ENCODE results near the gene DENND1B.
"Not testable (repeated sequence)": the region's sequence is repeated elsewhere in the genome, so short reads cannot be mapped to it uniquely, and the experiment has no call there.

The DENND1B gene

DNA sequence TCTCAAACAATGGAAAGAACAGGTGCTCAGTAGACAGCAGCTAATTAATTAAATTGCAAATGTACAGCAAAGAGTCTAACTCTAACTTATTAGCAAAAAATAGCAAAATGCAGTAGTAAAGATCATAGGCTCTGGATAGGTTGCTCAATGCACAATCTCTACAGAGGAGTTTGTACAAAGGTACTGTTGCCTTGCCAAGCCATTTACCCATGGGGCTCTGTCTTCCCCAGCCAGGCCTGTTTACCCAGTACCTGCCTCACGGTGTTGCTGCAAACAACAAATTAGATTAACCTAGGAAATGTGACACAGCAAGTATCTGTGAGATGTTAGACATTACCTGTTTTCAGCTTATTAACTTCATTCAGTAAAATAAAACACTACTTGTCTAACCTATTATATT, 222.0 kb downstream of the DENND1B start:
- no peak for DNase-seq (ENCODE audit: low read depth)

DNA sequence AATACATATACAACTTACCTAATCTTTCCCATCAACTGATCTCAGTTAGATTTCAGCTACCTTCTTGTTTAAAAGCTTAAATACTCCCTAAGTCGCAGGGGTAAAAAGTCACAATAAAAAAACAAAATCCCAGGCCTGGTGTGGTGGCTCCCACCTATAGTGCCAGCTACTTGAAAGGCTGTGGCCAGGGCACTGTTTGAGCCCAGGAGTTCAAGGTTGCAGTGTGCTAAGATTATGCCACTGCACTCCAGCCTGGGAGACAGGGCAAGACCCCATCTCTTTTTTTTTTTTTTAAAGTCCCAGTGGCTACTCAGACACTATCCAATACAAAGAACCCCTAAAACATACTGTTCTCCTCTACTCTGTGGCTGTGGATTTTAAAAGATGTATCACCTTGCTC, 228.3 kb downstream of the DENND1B start:
- DNase-seq (ENCODE audit: low read depth), result no peak

DNA sequence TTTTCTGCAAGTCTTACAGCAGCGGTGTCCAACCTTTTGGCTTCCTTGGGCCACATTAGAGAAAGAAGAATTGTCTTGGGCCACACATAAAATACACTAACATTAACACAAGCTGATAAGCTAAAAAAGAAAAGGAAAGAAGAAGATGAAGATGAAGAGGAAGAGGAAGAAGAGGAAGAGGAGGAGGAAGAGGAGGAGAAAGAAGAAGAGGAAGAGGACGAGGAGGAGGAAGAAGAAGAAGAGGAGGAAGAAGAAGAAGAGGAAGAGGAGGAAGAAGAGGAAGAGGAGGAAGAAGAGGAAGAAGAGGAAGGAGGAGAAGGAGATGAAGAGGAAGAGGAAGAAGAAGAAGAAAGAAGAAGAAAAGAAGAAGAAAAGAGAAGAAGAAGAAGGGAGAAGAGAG, 230.7 kb downstream of the DENND1B start:
- no peak for DNase-seq (ENCODE audit: low read depth)

DNA sequence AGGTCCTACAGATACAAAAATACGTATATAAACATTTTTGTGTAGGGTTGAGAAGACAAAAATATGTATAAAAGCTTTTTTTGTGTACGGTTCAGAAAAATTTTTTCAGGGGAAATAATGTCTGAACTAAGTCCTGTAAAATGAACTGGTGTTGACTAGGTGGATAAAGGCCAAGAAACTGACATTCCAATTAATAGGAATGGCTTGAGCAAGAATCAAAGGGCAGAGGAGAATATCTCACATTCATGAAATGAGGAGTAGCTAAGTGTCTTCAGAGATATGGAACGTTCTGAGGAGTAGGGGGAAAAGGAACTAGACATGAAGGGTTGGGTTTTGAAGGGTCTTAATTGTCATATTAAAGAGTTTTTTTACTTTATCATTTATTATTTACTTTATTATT, 231.2 kb downstream of the DENND1B start:
- no peak for DNase-seq (ENCODE audit: low read depth)

DNA sequence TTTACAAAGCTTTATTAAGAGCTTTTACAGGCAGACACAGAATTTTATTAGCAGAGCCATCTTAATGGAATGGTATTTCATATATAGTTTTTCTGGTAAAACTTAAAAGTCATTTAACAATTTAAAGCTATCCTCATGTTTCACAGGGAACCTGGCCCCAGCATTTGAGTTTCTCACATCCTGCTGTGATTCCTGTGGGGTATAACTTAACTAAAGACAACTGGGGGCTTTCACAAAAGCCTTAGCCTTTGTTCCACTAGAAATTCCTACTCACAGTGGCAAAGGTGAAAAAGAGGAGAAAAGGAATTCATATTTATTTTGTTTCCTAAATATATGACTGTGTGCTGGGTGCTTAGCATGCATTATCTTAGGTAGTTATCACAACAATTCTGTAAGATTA, 233.9 kb downstream of the DENND1B start:
- no peak for DNase-seq (ENCODE audit: low read depth)

DNA sequence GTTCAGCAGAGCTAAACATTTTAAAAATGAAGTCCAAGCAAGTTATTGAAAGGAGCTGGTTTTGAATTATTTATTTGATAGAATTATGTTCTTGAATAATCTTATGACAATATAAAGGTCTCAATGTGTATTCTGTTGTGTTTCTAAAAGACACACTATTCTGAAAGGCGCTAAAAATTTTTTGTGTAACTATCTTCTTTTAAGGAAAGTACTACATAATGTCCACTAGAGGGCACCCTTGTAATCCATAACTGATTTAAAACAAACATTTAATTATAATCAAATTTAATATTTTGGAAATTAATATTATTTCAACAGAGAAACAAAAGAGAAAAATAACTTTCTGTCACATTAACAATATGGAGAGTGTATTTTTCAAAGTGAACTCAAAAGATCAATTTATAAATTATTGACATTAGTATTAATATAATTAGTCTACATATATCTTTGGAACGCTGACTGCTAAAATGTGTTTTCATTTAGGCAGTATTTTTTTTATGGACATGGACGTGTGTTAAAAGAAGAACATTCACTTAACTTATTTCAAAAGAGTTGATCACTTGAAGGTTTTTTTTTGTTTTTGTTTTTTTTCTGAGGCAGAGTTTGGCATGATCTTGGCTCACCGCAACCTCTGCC, 248.4 kb downstream of the DENND1B start:
- DNase-seq (ENCODE audit: low read depth), result no peak

DNA sequence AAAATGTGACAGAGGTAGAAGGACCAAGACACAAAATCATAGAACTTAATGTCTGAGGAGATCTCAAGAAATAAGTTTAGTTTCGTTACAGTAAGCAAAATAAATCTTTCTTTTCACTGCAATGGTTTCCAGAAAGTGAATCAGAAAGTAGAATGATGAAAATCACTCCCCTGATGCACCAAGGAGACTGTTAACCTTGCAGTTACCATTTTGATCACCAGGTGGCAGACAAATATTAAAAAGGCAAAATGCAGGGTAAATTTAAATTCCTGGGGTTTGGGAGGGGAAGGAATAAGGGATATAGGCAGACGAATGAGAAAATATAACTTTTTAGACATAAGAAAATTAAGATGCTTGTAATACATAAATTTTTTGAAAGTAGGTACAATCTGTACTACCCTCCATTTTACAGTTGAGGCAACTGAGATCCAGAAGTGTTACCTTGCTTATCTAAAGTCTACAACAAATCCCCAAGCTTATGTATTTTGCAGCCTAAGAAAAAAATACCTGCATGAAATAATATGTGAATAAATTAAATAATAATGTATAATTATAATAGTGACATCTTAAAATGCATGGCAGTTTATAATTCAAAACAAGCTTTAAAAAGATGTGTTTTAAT, 254.1 kb downstream of the DENND1B start:
- peak; percentile 3 for DNase-seq (ENCODE audit: low read depth)

DNA sequence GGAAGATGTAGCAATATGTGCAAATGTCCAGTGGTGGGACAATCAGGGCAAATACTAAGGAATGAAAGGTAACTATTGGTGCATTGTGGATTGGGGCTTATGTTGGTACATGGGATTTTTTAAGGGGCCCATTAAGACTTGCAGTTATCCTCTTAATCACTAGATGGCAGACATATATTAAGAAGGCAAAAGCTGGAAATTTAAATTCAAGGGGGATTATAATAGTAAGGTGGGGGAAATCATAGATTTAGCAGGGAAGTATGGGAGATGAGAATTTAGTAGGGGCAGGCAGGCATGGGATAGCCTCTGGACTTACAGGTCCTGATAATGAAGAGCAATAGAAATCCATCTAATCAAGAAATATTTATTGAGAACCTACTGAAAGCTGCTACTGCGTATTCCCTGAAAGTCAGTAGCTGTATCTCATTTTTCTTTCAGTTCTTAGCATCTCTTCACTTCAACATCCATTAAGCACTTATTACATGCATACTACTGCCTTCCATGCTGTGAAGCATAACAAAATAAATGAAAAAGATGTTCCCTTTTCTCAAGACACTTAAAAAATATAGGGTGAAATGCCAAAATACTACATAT, 255.4 kb downstream of the DENND1B start:
- no peak for DNase-seq (ENCODE audit: low read depth)

DNA sequence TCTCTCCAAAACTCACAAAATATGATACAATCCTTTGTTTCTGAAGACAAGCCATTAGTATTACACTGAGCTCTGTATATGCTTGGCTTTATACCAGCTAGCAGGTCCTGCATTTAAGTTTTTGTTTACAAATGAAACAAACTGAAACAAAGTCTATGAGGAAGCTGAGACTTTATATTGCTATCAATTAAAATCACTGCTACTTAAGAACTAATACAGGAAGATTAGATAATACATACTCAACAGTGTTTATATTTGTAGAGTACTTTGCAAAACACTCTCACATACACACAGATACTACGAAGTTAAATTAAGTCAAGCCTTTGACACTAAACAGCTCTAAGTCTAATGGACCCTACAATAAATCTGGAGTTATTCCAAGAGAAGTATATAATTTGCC, 259.9 kb downstream of the DENND1B start:
- DNase-seq (ENCODE audit: low read depth), result no peak

DNA sequence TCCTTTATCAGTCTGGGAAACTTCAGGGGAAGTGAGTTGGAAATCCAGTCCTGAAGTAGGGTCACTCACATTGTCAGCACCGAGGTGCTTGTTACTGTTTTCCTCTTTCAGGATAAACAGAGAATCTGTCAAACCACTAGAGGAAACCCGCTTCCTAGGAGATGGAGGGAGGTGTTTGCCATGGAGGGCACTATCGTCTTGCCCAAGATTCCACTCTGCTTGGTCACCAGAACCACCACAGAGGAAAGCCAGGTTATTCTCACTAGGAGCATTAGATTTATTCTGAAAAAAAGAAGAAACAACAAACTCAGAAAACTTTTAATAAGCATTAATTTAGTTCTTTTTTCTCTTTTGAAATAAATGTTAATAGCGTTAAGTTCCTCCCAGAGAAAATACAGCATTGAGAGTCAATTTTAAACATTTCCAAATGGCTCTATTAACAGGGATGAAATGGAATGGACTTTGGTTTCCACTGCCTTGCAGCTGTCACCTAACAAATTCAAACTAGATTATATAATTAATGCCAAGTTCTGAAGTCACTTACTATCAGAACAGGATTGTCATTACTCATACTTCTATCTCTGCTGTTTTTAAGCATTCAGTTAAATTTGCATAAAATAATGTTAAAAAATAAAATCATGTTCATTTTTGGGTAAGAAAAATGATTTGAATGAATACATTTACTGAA, 264.4 kb downstream of the DENND1B start:
- DNase-seq (ENCODE audit: low read depth), result no peak

DNA sequence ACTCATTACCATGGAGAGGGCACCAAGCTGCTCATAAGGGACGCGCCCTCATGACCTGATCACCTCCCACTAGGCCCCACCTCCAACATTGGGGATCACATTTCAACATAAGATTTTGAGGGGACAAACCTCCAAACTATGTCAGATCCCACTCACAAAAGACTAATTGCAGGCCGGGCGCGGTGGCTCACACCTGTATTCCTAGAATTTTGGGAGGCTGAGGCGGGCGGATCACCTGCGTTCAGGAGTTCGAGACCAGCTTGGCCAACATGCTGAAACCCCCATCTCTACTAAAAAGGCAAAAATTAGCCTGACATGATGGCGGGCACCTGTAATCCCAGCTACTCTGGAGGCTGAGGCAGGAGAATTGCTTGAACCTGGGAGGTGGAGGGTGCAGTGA, 278.6 kb downstream of the DENND1B start:
- no peak for DNase-seq (ENCODE audit: low read depth)

DNA sequence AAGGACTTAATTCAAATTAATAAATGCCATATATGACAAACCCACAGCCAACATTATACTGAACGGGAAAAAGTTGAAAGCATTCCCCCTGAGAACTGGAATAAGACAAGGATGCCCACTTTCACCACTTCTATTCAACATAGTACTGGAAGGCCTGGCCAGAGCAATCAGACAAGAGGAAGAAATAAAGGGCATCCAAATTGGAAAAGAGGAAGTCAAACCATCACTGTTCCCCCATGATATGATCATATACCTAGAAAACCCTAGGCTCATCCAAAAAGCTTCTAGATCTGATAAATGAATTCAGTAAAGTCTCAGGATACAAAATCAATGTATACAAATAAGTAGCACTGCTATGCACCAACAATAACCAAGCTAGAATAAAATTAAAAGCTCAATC, 283.8 kb downstream of the DENND1B start:
- not testable (repeated sequence) for DNase-seq (ENCODE audit: low read depth)

DNA sequence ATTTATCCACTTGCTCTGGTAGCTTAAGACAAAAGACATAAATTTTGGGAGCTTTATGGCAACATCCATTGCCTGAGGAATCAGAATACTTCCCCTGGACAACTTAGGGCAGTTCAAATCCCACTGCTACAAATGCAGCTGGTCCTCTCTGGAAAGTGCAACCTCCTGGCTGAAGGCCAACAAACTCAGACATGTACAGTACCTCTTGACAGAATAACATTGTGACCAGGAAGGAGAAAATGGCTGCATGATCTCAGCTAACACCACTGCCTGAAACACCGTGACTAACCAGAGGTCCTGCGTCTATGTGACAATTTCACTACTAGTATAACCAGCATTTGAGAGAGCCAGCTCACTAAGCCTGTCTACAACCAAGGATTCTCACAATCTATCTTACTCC, 288.3 kb downstream of the DENND1B start:
- DNase-seq (ENCODE audit: low read depth), result no peak

DNA sequence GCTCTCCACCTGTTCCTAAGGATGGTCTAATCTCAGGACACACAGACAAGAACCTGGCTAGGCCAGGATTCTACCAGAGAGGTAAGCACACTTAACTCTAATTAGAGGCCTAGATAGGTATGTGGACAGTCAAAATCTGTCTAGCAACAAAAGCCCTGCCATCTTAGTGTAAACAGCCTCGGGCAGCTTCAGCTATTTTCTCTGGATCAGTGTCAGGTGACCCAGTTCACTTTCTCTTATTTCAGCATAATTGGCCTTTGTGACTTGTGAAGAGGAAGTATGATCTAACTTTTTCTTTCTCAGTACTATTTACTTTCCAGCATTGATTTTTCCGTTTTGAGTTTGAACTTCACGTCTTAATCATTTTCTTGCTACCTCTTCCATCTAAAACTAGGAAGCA, 289.5 kb downstream of the DENND1B start:
- DNase-seq (ENCODE audit: low read depth), result no peak

DNA sequence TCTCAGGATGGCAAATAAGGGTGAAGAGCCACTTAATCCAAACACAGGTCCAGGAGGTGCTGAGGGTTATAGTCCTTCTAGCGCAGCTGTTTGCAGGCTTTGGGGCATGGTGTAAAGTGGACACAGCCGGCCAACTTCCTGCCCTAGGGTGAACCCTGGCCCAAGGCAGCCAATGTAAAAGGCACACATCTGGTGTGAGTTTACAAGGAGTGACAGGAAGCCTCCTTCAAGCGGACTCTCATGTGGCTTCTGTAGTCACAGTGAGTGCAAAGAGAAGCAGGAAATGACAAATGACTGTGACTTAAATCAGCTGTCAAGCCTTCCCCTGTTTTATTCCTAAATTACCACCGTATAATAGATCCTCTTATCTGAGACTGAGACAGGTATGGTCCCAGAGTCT, 294.2 kb downstream of the DENND1B start:
- no peak for DNase-seq (ENCODE audit: low read depth)

DNA sequence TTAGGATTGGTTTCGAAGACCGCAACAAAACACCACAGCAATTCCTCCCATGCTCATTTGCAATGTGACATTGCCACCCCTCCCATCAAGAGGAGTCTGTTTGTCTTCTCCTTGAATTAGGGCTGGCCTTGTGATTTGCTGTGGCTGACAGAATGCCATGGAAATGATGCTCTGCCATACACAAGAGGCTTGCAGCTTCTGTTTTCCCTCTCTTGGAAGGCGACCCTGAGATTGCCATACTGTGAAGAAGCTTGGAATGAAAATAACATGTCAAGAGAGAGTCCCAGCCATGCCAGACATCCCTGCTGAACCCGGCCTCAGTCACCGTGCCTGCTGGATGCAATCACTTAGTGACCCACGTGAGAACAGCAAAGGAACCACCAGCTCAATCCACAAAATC, 294.8 kb downstream of the DENND1B start:
- no peak for DNase-seq (ENCODE audit: low read depth)

DNA sequence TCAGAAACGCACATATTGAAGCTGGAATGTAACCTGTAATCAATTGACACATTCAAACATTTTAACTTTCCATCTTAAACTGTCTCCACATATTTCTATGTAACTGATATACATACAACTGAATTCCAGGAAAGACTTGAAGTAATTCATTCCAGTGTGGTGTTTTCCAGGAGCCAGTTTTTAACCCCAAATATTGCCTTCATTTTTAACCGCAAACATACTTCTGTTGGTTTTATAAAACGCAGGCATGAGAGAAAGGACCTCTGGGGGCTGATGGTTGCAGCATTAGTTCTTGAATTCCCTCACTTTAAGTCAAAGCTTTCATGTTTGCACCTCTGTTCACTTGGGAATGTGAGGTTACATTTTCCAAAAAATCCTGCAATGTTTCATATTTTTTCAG, 303.1 kb downstream of the DENND1B start:
- DNase-seq (ENCODE audit: low read depth), result no peak

DNA sequence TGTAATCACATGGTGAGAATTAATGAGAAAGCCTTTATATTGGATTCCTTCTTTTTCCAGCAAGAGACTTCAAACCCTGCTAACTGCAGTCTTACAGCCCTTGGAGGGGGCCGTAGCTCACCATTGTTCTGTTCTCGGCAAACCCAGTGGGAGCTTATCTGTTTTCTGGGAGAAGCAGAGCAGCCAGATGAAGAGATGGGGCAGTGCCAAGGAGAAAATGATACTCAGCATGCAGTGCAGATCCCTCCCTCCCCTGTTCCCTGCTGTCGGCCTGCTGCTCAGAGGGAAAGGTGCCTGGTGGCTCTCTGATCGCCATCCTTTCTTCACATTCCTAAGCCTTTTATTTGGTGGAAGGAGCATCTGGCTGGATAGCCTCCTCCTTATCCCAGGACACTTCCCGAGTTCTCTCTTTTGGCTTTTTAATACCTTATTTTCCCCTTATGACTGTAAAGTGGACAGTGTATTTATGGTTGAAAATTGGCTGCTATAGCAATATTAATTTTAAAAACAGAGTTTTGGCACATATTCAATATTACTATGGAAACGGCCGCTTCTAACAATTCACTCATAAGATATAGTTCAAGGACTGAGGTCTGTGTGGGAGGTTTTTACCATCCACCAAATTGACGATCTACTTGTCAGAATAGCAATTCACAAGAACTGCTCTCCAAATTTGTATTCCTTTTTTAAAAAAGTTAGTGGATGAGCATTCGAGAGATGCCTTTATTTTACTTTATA, 303.9 kb downstream of the DENND1B start:
- DNase-seq (ENCODE audit: low read depth), result no peak

DNA sequence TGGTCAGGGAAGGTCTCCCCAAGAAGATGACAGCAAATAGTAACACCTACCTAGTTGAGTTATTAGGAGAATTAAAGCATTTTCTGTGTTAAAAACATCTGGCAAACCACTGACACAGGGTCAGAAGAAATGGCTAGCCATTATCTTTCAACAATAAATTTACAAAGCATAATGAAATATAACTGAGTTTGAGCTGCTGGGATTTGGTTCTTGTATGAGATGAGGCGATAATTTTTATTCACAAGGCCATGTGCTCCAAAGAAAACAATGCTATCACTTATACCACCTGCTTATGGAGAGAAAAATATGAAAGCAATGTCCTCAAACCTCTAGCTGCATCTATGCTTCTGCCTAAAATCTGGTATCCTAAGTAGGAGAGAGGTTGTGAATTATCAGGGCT, 304.9 kb downstream of the DENND1B start:
- DNase-seq (ENCODE audit: low read depth), result no peak

DNA sequence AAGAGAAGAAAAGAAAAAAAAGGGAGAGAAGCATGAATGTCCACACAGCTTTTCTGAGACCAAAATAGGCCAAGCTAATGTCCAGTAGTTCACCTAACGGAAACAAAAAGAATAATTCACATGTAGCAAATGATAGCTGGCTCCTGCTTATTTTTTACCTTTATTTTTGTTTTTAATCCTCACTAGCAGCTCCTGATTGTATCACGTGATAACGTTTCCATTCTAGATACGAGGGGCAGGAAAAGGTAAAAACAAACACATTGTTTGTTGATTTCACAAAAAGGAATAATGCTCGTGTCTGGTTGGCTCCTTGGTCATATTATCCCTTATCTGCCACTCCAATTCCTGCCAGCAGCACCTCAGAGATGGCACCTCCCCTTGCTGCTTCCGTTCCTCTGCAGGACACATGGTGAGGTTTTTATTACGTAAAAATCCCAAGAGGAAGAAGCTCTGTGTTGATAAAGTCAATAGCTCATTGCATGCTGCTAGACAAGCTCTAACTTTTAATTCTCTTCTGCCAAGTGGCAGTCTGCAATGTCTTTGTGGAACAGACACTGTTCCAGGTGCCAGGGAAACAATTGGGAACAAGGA, 305.6 kb downstream of the DENND1B start:
- no peak for DNase-seq (ENCODE audit: low read depth)

DNA sequence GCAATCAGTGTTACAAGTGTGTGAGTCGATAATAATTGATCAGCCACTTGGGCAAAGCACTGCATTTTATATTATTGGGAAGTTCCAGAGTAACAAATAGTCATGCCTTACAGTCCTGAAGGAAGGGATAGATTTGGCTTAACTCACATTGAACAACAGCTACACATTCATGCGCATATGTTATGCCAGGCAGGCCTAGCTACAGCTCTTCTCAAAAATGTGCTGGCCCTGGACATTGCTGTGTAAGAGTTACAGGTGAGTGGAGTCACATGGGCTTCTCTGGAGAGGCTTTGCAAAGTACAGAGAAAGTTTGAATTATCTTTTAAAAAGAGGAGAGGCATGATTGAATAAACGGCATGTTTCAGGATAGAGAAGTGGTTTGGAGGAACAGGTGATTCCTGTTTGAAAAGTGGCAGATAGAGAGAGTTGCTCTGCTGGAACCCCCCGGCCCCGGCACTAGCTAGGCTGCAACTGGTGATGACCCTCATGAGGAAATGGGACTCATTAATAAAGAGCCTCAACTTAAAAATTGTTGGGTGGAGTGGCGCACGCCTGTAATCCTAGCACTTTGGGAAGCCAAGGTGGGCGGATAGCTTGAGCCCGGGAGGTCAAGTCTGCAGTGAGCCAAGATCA, 306.6 kb downstream of the DENND1B start:
- DNase-seq (ENCODE audit: low read depth), result no peak

DNA sequence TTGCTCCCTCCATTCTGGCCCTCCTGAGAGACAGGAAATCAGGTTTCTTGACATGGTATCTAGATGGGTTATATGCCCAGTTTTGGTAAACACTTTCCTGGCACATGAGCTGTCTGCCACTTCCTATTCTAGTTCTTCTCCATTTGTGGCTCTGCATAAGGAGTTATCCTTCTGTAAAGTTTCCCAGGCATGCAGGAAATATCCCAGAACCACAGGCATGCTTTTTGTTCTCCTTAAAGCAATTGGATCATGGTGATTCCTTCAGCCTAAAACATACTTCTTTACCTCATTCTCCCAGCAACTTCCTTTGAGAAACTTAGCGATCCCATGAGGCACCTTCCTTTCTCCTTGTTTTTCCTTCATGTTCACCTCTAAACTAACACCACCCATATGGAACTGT, 307.4 kb downstream of the DENND1B start:
- DNase-seq (ENCODE audit: low read depth), result no peak

Data from stimulated activated CD4-positive, alpha-beta T cell treated with anti-CD3 and anti-CD28 coated beads, Interleukin-2, amount 100 ng/mL, for 4 hours (primary cell).